GM21576 (cell line): ENCODE data around the gene CFAP65.

Experiments
- ATAC-seq: cut with Tn5 transposase; IDR thresholded peaks from one replicate; pipeline ENCODE4 v1.9.1; 2021; ENCODE audit warnings: mild to moderate bottlenecking, moderate library complexity; ENCODE audit not compliant: unreplicated experiment

CFAP65 gene

GRCh38 chr2:218993345-218994315 lies 47.7 kb downstream of the CFAP65 start, which contains the start of gene CRYBA2:
CRYBA2 (minus strand) TSS chr2:218993422; CDS start chr2:218993176, 246 bp downstream.
- ATAC-seq = no peak

- no peak for ATAC-seq
Observed at GRCh38 chr2:218992703-218993344, 48.5 kb downstream of the CFAP65 start.

- ATAC-seq = no peak
Observed at GRCh38 chr2:218992196-218992595, 49.1 kb downstream of the CFAP65 start.

- no peak for ATAC-seq
Observed at GRCh38 chr2:218991674-218992168, 49.6 kb downstream of the CFAP65 start.

- no peak for ATAC-seq
Observed at GRCh38 chr2:218990612-218991011, 50.7 kb downstream of the CFAP65 start.

GRCh38 chr2:218990052-218990451 lies 51.3 kb downstream of the CFAP65 start:
- no peak for ATAC-seq

- ATAC-seq = no peak
Observed at GRCh38 chr2:218988650-218989049, 52.7 kb downstream of the CFAP65 start.

- no peak for ATAC-seq
Observed at GRCh38 chr2:218988164-218988563, 53.2 kb downstream of the CFAP65 start.

- ATAC-seq = no peak
Observed at GRCh38 chr2:218986148-218986761, 55.1 kb downstream of the CFAP65 start.

GRCh38 chr2:218985325-218986091 lies 55.8 kb downstream of the CFAP65 start:
- no peak for ATAC-seq

- ATAC-seq = no peak
Observed at GRCh38 chr2:218985021-218985324, 56.3 kb downstream of the CFAP65 start, which contains the start of gene FEV. FEV (minus strand) TSS chr2:218985184; CDS start chr2:218985075, 109 bp downstream.

GRCh38 chr2:218984239-218985020 lies 56.9 kb downstream of the CFAP65 start:
- no peak for ATAC-seq

GRCh38 chr2:218983934-218984238 lies 57.4 kb downstream of the CFAP65 start:
- no peak for ATAC-seq

- no peak for ATAC-seq
Observed at GRCh38 chr2:218983263-218983933, 57.9 kb downstream of the CFAP65 start.

- no peak for ATAC-seq
Observed at GRCh38 chr2:218982586-218983262, 58.6 kb downstream of the CFAP65 start.

GRCh38 chr2:218981881-218982585 lies 59.3 kb downstream of the CFAP65 start:
- ATAC-seq = no peak

GRCh38 chr2:218981390-218981880 lies 59.9 kb downstream of the CFAP65 start:
- no peak for ATAC-seq

- ATAC-seq = no peak
Observed at GRCh38 chr2:218980735-218981389, 60.5 kb downstream of the CFAP65 start.
